OCI-LY1 (cell line): Measurements from ENCODE around the gene SLC2A3.
"Not testable (repeated sequence)": the region's sequence is repeated elsewhere in the genome, so short reads cannot be mapped to it uniquely, and the experiment has no call there.

Source experiments
- H2AFZ ChIP-seq: fragments of 200-600 bp; sonication (generic), shearing (Covaris generic); 2 replicates; pipeline ENCODE4 v1.6.0; 2014; ENCODE audit warnings: antibody characterized with exemption, mild to moderate bottlenecking, low read length
- H3F3A ChIP-seq: fragments of 200-600 bp; sonication (generic), shearing (Covaris generic); 2 replicates; pipeline ENCODE4 v1.6.0; 2014; ENCODE audit warnings: mild to moderate bottlenecking, antibody characterized with exemption, low read length, moderate library complexity; ENCODE audit not compliant: insufficient read depth
- H3K27ac ChIP-seq: fragments of 200-600 bp; sonication (generic); 2 replicates; pipeline ENCODE4 v1.5.1; 2014; ENCODE audit warnings: low read length, mixed run types, mild to moderate bottlenecking, low read depth; ENCODE audit not compliant: poor library complexity, severe bottlenecking
- H3K27me3 ChIP-seq: fragments of 200-600 bp; sonication (generic); 2 replicates; pipeline ENCODE4 v1.6.0; 2014; ENCODE audit warnings: antibody characterized with exemption, mild to moderate bottlenecking, low read length, moderate library complexity; ENCODE audit not compliant: insufficient read depth
- H3K36me3 ChIP-seq: fragments of 200-600 bp; sonication (generic); 2 replicates; pipeline ENCODE4 v1.6.1; 2014; ENCODE audit warnings: mild to moderate bottlenecking, antibody characterized with exemption, low read length, moderate library complexity, mixed read lengths; ENCODE audit not compliant: insufficient read depth
- H3K4me1 ChIP-seq: fragments of 200-600 bp; sonication (generic); 2 replicates; pipeline ENCODE4 v1.5.1; 2014; ENCODE audit warnings: mild to moderate bottlenecking, low read length, moderate library complexity; ENCODE audit not compliant: insufficient read depth, severe bottlenecking
- H3K4me2 ChIP-seq: fragments of 200-600 bp; sonication (generic), shearing (Covaris generic); 2 replicates; pipeline ENCODE4 v1.6.1; 2014; ENCODE audit warnings: low read length
- H3K4me3 ChIP-seq: fragments of 200-600 bp; sonication (generic); 2 replicates; pipeline ENCODE4 v1.5.1; 2014; ENCODE audit warnings: low read length, low read depth, mild to moderate bottlenecking, mixed read lengths; ENCODE audit not compliant: poor library complexity, severe bottlenecking
- H3K79me2 ChIP-seq: fragments of 200-600 bp; shearing (Covaris generic); 2 replicates; pipeline ENCODE4 v1.6.1; 2016; ENCODE audit warnings: mixed run types, low read length, mixed read lengths; ENCODE audit not compliant: insufficient read depth
- H3K9ac ChIP-seq: fragments of 200-600 bp; sonication (generic), shearing (Covaris generic); 2 replicates; pipeline ENCODE4 v1.6.1; 2014; ENCODE audit warnings: mild to moderate bottlenecking, low read length, mixed read lengths
- H3K9me2 ChIP-seq: fragments of 200-600 bp; sonication (generic), shearing (Covaris generic); 2 replicates; pipeline ENCODE4 v1.6.1; 2014; ENCODE audit warnings: low read depth, mild to moderate bottlenecking, low read length, mixed read lengths
- H3K9me3 ChIP-seq: fragments of 200-600 bp; shearing (Covaris generic); 2 replicates; pipeline ENCODE4 v1.6.1; 2014; ENCODE audit warnings: low read length, mixed read lengths
- H4K20me1 ChIP-seq: fragments of 200-600 bp; sonication (generic), shearing (Covaris generic); 2 replicates; pipeline ENCODE4 v1.6.0; 2016; ENCODE audit warnings: mild to moderate bottlenecking, low read length; ENCODE audit not compliant: insufficient read depth
- CTCF ChIP-seq: fragments of 200-600 bp; sonication (generic), shearing (Covaris generic); IDR thresholded peaks from 2 replicates; pipeline ENCODE4 v1.5.1; 2017; ENCODE audit warnings: mild to moderate bottlenecking, antibody characterized with exemption, low read length, moderate library complexity, mixed read lengths
- EZH2 ChIP-seq: fragments of 200-600 bp; sonication (generic), shearing (Covaris generic); IDR thresholded peaks from 2 replicates; pipeline ENCODE4 v1.8.0; 2017; ENCODE audit warnings: borderline replicate concordance, mixed run types, mild to moderate bottlenecking, antibody characterized with exemption, low read length, moderate library complexity, mixed read lengths

Gene SLC2A3

DNA sequence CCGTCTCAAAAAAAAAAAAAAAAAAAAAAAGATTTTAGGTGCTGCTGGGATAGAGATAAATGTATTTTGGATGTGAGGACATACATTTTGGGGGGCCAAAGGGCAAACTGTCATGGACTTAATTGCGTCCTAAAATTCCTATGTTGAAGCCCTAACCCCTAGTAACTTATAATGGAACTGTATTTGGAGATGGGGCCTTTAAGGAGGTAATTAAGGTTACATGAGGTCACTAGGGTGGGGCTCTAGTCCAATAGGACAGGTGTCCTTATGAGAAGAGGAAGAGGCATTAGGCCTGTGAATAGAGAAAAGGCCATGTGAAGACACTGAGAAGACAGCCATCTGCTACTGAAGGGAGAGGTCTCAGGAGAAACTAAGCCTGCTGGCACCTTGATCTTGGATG, 17.9 kb upstream of the SLC2A3 start:
- H3F3A ChIP-seq, H3K9me2 ChIP-seq, H3K4me3 ChIP-seq, H3K36me3 ChIP-seq, H2AFZ ChIP-seq, H3K27me3 ChIP-seq, H3K27ac ChIP-seq, H3K4me1 ChIP-seq, H3K9me3 ChIP-seq, H4K20me1 ChIP-seq, H3K9ac ChIP-seq, H3K79me2 ChIP-seq, H3K4me2 ChIP-seq: not testable (repeated sequence)

DNA sequence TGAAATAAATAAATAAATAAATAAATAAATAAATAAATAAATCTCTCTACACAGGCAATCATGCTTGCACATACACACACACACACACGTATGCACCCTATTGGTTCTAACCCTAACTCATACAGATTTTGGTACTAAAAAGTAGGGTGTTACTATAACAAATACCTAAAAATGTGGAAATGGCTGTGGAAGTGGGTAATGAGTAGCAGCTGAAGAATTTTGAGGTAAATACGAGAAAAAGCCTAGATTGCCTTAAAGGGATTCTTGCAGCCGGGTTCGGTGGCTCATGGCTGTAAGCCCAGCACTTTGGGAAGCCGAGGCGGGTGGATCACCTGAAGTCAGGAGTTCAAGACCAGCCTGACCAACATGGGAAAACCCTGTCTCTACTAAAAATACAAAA, 15.7 kb upstream of the SLC2A3 start:
- H3K79me2 ChIP-seq = no peaks in the 10 kb centered on the region
- no peak overlapping the region for H3K9ac ChIP-seq
- no peak overlapping the region for H2AFZ ChIP-seq
- H3F3A ChIP-seq = no peaks in the 10 kb centered on the region
- TF ChIP-seq CTCF (no peak), EZH2 (no peak)
- H3K4me2 ChIP-seq = no peak overlapping the region
- H3K36me3 ChIP-seq = no peaks in the 10 kb centered on the region
- H3K27me3 ChIP-seq = no peaks in the 10 kb centered on the region
- H3K4me3 ChIP-seq = no peak overlapping the region
- no peaks in the 10 kb centered on the region for H3K4me1 ChIP-seq
- no peaks in the 10 kb centered on the region for H4K20me1 ChIP-seq
- H3K9me2 ChIP-seq = no peaks in the 10 kb centered on the region
- H3K9me3 ChIP-seq = no peaks in the 10 kb centered on the region
- H3K27ac ChIP-seq = no peak overlapping the region

DNA sequence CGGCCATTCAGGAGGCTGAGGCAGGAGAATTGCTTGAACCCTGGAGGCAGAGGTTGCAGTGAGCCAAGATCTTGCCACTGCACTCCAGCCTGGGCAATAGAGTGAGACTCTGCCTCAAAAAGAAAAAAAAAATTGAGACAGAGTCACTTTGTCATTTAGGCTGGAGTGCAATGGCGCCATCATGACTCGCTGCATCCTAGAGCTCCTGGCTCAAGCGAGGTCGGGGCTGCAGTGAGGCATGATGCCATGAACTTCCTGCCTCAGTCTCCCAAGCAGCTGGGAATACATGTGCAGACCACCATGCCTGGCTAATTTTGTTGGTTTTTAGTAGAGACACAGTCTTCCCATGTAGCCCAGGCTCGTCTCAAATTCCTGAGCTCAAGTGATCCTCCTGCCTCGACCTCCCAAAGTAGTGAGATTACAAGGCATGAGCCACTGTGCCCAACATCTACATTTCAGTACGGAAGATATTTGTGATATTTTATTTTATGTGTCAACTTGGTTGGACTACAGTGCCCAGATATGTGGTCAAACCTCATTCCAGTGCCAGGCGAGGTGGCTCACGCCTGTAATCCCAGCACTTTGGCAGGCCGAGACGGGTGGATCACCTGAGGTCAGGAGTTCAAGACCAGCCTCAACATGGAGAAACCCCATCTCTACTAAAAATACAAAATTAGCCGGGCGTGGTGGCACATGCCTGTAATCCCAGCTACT, 14.4 kb upstream of the SLC2A3 start:
- not testable (repeated sequence) for H2AFZ ChIP-seq, H4K20me1 ChIP-seq, H3K27me3 ChIP-seq, H3K79me2 ChIP-seq, H3F3A ChIP-seq, H3K4me1 ChIP-seq, H3K9me2 ChIP-seq, H3K9ac ChIP-seq, H3K4me3 ChIP-seq, H3K36me3 ChIP-seq, H3K27ac ChIP-seq, H3K4me2 ChIP-seq, H3K9me3 ChIP-seq

- no peak overlapping the region for H2AFZ ChIP-seq
- no peaks in the 10 kb centered on the region for H4K20me1 ChIP-seq
- no peaks in the 10 kb centered on the region for H3K9me3 ChIP-seq
- H3K79me2 ChIP-seq = no peaks in the 10 kb centered on the region
- no peak overlapping the region for H3K9ac ChIP-seq
- H3K27ac ChIP-seq = no peak overlapping the region
- no peaks in the 10 kb centered on the region for H3K9me2 ChIP-seq
- H3K36me3 ChIP-seq = no peaks in the 10 kb centered on the region
- no peaks in the 10 kb centered on the region for H3K27me3 ChIP-seq
- no peaks in the 10 kb centered on the region for H3F3A ChIP-seq
- no peak overlapping the region for H3K4me2 ChIP-seq
- no peak for TF ChIP-seq EZH2
- no peak for TF ChIP-seq CTCF
- no peaks in the 10 kb centered on the region for H3K4me1 ChIP-seq
- no peak overlapping the region for H3K4me3 ChIP-seq
These were observed 12.7 kb upstream of the SLC2A3 start for GRCh38 chr12:7948589-7949260.
